Kasumi-1 (cell line): ENCODE measurements around the gene CSNK1A1.
"Not testable (repeated sequence)": the region's sequence is repeated elsewhere in the genome, so short reads cannot be mapped to it uniquely, and the experiment has no call there.

ENCODE experiments used
- DNase-seq, 2 experiments: peaks; one replicate each; lab custom pipeline; 2025; lab: John Stamatoyannopoulos, UW

CSNK1A1 gene

DNA sequence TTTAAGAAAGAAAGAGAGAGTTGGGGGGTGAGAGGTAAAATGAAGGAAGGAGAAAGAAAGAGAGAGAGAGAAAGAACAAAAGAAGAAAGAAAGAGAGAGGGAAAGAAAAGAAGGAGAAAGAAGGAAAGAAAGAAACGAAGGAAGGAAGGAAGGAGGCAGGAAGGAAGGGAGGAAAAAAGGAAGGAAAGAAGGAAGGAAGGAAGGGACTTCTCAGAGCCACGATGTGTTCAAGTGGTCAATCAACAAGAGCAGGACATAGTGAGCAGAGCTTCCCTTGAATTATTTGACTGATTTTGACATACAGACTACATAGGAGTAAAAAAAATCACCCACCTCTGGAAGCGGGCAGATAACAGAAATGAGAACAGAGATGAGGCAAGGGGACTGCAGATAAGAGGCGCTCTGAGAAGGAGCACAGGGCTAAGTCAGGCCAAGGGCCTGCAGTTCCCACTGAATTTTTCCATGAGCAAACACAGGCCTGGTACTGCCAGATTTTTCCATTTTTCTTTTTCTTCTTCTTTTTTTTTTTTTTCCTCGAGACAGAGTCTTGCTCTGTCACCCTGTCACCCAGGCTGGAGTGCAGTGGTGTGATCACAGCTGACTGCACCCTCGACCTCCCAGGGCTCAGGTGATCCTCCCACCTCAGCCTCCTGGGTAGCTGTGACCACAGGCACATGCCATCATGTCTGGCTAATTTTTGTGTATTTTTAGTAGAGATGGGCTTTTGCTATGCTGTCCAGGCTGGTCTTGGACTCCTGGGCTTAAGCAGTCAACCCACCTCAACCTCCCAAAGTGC, 94.4 kb downstream of the CSNK1A1 start:
- DNase-seq: no peak

DNA sequence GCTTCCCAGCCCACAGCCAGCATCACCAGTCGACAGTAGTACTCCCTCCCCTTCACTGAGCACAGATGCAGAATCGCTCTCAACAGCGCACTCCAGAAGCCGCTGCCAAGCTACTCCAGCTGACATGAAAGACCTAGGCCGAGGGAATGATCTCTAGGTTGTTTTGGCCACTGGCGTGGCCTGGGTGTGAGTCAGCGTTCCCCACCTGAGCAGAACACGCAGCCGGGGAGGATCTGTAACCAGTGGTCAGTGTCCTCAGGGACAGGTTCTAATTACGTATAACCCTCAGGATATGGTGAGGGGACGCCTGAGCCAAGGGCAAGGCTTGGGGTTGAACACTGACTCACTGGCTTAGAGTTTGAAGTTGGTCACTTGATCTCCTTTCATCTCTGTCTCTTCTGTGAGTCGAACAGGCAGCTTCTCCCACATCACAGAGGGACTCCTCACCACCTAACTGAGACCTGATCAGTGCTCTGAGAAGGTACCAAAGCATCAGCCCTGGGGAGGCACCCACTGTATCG, 95.3 kb downstream of the CSNK1A1 start:
- no peak for DNase-seq

DNA sequence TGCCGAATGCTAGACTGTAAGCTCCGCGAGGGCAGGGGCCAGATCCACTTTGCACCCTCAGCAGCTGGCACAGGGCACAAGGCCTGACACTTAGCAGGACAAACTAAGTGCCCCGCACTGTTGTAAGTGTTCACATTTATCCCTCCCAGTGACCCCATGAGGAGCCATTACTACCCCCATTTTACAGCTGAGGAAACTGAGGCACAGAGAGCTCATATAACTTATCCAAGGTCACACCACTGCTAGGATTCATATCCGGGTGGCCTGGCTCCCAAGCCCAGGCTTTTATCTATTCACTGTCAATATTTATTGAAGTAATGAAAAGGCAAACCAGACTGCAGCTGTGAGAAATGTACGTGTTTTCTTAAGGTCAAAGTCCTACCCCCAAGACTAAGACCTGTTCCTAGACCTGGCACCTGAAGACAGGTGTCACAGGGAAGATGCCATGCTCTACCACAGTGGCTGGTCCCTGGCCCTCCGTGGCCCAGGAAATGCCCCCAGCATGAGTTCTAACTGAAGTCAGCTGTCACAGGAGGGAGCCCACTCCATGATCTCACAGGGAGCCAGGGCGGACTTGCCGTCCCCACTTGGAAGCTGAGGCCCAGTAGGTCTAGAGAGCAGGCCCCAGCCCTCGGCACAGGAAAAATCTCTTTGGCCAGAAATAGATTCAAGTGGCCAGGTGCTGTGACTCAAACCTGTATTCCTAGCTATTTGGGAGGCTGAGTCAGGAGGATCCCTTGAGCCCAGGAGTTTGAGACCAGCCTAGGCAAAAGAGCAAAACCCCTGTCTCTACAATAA, 97.4 kb downstream of the CSNK1A1 start:
- DNase-seq: no peak

DNA sequence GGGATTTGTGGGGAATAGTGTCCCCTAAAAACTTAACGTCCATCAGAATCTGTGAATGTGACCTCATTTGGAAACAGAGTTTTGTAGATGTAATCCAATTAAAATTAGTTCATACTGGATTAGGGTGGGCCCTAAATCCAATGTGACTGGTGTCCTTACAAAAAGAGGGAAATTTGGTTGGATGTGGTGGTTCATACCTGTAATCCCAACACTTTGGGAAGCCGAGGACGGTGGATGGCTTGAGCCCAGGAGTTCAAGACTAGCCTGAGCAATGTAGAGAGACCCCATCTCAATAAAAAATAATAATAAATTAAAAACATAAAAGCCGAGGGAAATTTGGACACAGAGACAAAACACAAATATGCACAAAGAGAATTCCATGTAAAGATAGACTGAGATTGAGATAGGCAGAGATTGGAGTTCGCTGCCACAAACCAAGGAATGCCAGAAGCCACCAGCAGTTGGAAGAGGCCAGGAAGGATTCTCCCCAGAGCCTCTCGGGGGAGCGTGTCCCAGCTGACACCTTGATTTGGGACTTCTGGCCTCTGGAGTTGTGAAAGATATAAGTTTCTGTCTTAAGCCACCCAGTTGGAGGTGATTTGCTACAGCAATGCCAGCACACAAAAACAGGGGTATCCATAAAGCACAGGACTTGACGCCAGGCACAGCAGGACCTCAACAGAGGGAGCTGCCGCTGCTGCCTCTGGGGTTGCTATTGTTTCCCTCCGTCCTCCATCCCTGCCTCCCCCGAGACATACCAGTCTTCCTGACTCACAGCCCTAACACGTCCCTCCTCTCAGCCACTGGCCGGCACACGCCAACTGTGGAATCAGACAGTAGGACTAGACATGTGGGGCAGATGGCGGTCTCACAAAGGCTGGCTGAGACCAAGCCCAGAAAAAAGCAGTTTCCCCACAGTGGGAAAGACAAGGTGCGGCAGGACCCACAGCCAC, 98.3 kb downstream of the CSNK1A1 start:
- no peak for DNase-seq

DNA sequence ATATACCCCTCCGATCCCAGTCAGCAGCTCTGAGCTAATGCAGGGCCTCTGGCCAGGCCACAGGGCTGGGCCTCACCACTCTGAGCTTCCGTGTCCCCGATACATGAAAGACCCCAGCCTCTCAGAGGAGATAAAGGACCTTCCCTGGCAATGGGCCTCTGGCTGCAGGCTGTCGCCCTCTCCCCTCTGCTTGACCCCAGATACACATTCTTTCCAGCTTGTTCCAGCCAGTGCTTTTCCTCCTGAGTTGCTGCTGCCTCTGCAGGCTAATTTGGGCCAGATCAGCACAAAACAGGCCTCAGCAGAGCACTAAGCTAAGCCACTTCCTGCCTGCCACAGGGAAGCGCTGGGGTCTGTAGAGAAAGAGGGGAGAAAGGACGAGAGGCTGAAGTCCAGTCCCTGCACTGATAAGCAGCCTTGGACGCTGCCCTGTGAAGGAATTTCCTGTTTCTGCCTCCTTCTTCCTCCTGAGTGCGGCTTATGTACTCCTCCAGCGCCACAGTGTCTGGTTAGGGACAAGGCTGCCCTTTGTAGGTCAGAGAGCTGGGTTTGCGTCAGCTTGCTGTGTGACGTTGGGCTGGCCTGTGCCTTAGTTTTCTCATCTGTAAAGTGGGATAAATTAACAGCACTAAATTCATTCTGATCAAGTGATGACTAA, 99.1 kb downstream of the CSNK1A1 start:
- DNase-seq: peak; percentile 40 to 47

DNA sequence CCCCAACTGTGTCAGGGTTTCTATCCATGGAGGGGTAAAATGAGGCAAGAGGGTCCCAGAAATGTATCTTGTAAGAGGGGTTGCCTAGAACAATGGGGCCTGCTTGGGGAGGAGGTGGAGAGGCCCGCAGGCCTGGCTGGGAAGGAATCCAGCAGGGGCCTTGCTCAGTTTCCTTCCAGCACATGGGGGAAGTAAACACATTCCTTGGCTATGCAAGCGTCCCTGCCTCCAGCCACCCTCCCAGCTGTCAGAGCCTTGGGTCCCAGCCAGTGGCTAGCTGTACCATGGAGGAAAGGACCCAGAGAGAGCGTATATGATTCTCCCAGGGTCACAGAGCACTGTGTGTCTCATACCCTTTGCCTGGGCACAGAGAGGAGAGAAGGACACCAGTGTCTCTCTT, 101.0 kb downstream of the CSNK1A1 start:
- DNase-seq: no peak

DNA sequence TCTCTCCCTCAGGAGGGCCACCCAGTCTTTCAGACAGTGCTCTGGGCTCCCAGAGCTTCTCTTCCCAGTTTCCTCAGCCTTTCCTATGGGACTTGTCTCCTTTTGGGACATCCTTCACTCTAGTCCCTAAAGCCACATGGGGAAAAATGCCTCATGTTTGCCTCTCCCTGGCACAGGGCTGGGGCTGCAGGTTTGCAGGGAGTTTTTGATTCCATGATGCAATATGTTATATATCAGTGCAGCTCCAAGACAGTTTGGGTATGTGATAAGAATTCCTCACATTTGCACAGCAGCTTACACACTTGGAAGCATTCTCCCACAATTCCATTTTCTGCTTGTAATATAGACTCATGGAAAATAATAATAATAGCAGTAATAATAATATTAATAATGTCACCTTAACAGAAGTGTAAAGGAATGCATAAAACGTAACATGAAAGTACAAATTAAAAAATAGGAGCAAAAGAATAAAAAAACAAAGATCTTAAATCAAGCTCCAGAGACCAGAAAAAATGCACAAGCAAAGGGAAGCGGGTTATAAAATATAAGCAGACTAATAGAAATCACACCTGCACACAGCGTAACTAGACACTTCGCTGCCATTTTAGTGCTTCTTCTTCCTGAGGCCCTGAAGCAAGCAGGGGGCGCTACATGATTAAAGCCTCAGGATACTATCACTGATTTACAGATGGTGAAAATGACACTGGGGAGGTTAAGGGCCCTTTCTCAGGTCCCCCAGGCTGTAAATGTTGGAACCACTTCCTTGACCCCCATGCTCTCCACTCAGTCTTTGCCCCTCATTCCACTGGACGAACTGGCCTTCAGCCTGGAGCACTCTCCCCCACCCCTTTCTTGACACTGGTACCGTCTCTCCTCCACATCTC, 102.2 kb downstream of the CSNK1A1 start:
- peak; percentile 16 to 29 for DNase-seq

DNA sequence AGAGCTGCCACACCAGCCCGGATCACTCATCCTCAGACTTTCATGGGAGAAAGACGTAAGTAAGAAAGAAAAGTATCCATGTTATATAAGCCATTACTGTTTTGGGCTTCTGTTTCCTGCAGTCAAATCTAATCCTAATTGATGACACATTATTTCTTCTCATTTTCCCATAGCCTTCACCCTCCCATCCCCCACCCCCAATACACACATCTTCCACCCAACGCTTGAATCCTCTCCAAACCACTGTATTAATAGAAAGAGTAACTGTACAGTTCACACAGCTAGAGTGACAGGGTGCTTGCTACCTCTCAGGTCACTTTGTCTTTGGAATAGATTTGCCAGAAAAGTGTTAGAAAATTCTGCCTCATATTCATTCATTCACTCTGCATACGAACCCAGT, 102.8 kb downstream of the CSNK1A1 start:
- no peak for DNase-seq

DNA sequence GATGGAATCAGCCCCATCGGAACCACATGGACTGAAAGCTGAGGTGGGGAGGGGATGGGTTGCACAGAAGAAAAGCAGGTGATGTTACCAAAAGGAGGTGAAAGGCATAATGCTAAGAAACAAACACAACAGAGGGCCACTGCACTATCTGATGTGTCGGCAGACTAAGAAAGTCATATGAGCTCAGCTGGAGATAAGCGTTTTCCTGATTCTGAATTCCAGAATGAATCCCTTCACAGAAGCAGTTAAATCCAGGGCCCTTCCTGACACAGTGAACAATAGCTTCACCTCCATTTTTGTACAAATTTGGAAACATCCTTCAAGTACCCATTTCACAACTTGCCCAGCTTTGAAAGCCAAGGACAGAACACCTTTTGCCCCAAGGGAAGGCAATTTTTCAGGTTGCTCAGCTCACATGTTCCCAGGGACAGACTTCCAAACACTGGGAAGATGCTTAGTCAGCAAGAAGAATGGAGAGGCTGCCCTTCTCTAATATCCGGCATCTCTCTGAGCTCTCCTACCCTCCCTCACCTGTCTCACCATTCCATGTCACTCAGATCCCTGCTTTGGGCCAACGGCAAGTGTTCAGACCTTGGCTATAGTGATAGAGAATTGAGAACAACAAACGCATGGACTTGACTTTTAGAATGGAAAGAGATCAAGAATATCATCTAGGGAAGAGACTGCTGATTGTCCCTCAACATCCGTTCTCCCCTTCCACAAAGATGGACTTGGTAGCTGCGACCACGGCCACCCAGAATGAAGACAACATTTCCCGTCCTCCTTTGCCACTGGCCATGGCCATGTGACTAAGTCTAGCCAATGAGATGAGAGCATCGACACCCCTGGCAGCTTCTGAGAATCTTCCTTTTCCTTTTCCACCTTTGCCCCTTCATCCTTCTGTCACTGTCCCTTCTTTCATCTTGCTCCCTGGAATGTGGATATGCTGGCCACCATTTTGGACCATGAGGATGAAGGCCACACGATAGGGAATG, 103.6 kb downstream of the CSNK1A1 start:
- DNase-seq: no peak

DNA sequence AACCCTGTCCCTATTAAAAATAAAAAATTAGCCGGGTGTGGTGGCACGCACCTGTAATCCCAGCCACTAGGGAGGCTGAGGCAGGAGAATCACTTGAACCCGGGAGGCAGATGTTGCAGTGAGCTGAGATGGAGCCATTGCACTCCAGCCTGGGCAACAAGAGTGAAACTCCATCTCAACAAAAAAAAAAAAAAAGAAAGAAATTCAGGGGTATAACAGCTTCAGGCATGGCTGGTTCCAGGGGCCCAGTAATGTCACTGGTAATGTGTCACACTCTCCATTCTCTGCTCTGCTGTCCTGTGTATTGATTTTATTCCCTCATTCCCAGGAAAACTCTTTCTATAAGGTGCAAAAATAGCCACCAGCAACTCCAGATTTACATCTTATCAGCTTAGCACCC, 104.4 kb downstream of the CSNK1A1 start:
- DNase-seq: not testable (repeated sequence)

DNA sequence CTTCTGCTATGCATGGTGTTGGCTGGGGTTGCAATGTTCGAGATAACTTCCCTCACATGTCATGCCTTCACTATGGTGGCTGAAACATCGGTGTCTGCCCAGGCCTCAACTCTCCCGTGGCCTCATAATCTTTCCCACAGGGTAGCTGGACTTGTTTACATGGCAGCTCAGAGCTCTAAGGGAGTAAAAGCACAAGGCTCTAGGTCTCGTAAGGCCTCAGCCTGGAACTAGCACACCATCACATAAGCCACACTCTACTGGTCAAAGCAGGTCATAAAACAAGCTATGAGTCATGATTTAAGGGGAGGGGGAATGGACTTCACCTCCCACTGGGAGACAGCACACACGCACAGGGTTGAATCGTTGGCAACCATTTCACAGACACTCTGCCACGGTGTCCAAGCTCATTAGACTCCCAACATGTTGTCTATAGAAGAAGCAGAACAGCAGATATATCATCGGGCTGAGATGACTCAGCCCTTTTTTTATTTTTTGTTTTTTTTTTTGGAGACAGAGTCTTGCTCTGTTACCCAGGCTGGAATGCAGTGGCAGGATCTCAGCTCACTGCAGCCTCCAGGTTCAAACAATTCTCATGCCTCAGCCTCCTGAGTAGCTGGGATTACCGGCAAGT, 105.4 kb downstream of the CSNK1A1 start:
- DNase-seq: no peak

DNA sequence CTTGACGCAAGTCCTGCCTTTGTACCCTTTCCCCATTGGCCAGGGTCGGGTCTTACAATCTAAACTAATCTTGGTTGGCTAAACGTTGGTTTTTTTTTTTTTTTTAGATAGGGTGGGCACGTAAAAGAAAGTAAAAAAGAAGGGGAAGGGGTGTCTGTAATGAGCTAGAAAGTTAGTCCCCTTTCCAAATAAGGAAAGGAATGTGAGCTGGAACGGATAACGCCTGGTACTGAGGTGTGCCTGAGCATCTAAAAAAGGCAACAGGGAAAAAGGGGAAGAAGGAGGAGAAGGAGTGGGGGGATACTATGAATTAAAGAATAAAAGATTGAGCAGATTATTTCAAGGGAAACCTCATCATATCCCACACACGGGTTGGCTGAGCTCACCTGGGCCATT, 105.9 kb downstream of the CSNK1A1 start:
- no peak for DNase-seq

DNA sequence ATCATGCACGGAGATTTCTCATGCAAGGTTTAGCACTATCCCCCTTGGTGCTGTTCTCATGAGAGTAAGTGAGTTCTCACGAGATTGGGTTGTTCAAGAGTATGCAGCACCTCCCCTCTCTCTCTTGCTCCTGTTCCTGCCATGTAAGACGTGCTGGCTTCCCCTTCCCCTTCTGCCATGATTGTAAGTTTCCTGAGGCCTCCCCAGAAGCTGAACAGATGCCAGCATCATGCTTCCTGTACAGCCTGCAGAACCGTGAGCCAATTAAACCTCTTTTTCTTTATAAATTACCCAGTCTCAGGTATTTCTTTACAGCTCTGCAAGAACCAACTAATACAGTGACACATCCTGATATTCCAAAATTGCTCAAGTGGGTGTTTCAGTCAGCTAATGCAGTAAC, 106.8 kb downstream of the CSNK1A1 start:
- DNase-seq: not testable (repeated sequence)

DNA sequence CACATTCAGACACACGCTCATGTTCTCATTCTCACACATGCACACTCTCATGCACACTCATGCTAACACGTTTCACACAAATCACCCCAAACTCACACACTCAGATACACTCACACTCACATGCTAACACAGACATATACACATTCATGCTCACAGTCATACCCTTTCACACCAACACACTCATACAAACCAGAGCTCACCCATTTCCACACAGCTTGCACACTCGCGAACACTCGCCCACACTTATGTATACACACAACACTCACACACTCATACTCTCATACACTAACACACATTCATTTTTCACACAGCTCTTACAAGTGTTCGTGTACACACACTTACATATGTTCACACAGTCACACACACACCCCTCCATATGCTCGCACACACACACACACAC, 108.0 kb downstream of the CSNK1A1 start:
- DNase-seq: no peak

DNA sequence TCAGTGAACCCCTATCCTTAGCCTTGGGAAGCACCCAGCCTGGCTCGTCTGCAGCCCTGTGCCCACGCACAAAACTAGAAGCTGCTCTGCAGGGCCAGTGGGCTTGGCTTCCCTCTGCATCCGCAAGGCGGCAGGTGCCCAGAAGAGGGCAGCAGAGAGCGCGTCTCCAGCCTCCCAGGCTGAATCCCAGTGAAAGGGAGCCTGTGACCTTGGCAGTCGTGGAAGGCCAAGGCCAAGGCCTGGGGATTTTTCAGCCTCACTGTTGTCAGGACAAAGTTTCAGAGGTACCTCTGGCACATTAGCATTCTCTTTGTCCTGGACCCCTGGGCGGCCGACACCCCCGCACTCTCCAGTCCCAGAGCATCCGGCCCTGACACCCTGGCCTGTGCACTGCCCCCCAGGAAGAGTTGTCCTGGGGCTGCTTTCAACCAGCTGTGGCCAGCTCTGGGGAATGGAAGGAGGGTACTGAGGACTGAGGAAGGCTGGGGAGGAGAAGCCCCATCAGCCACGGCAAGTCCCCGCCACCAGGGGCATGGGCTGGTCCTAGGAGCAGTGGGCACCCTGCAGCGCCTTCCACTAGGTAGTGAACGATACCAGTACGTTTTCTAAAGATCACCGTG, 108.6 kb downstream of the CSNK1A1 start:
- peak; percentile 53 to 63 for DNase-seq
